Measurements from ENCODE around the gene CLDN24.

DNA sequence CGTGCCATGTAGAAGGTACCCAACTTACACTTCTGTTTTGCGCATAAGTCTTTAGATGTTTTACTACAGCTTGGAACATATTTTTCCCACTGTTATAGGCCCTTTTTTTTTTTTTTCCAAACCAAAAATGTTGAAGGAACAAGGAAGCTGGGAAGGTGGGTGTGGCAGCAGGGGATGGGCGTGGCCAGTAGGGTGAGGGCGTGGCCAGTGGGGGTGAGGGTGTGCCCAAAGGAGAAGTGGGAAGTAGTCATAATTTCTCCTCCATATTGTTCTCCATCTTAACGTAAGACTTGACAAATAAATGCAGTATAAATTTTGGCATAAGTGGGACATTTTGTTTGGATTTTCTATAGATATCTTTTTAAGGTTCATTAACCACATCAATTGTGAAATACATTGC lies 32.5 kb downstream of the CLDN24 start:
- TF ChIP-seq, protein P1, sequence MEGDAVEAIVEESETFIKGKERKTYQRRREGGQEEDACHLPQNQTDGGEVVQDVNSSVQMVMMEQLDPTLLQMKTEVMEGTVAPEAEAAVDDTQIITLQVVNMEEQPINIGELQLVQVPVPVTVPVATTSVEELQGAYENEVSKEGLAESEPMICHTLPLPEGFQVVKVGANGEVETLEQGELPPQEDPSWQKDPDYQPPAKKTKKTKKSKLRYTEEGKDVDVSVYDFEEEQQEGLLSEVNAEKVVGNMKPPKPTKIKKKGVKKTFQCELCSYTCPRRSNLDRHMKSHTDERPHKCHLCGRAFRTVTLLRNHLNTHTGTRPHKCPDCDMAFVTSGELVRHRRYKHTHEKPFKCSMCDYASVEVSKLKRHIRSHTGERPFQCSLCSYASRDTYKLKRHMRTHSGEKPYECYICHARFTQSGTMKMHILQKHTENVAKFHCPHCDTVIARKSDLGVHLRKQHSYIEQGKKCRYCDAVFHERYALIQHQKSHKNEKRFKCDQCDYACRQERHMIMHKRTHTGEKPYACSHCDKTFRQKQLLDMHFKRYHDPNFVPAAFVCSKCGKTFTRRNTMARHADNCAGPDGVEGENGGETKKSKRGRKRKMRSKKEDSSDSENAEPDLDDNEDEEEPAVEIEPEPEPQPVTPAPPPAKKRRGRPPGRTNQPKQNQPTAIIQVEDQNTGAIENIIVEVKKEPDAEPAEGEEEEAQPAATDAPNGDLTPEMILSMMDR (conservative IDR thresholded peaks at IDR 0.05 in 1 of 2, IDR thresholded peaks at IDR 0.05 in 1 of 2; ENCODE audit: low read depth in 1 of 2, low read length in 2 of 2), result no peak
- no peak for TF ChIP-seq EZH2 (IDR thresholded peaks at IDR 0.05; ENCODE audit: low read length, missing control alignments)
